T-helper 22 cell (primary cell): Measurements from ENCODE around the gene CFB.

Experiments used
- DNase-seq: peaks from one replicate; pipeline ENCODE4 v3.0.0-alpha.2; 2020; ENCODE audit warnings: low read depth

Gene CFB

GRCh38 chr6:31948753-31949413 is 3.0 kb downstream of the CFB start:
- no peak for DNase-seq

GRCh38 chr6:31949926-31950548 is 4.1 kb downstream of the CFB start:
- DNase-seq = no peak

- no peak for DNase-seq
Measured at GRCh38 chr6:31952140-31952805, 6.4 kb downstream of the CFB start.

- DNase-seq = no peak
Measured at GRCh38 chr6:31952890-31953289, 7.0 kb downstream of the CFB start.

- DNase-seq = no peak
Measured at GRCh38 chr6:31954511-31954910, 8.6 kb downstream of the CFB start.

- no peak for DNase-seq
Measured at GRCh38 chr6:31956796-31957195, 10.9 kb downstream of the CFB start.

GRCh38 chr6:31958412-31958740 is 12.5 kb downstream of the CFB start:
- no peak for DNase-seq

- DNase-seq = peak; percentile 96
Measured at GRCh38 chr6:31958741-31959739, 13.1 kb downstream of the CFB start, which contains the start of the genes NELFE and SKIC2. Gene NELFE, minus strand, starts transcription at chr6:31958971. Its CDS starts 525 bp downstream, at chr6:31958446. Gene SKIC2, plus strand, starts transcription at chr6:31959175. Its CDS starts 18 bp downstream, at chr6:31959193.

- DNase-seq = no peak
Measured at GRCh38 chr6:31961616-31962015, 15.7 kb downstream of the CFB start.

- no peak for DNase-seq
Measured at GRCh38 chr6:31963921-31964320, 18.0 kb downstream of the CFB start.

- no peak for DNase-seq
Measured at GRCh38 chr6:31965700-31966099, 19.8 kb downstream of the CFB start.

- no peak for DNase-seq
Measured at GRCh38 chr6:31966506-31966905, 20.6 kb downstream of the CFB start.

- no peak for DNase-seq
Measured at GRCh38 chr6:31966997-31967925, 21.4 kb downstream of the CFB start.

- no peak for DNase-seq
Measured at GRCh38 chr6:31967926-31968320, 22.0 kb downstream of the CFB start.

- DNase-seq = no peak
Measured at GRCh38 chr6:31968326-31968725, 22.4 kb downstream of the CFB start.

GRCh38 chr6:31968791-31969711 is 23.2 kb downstream of the CFB start:
- DNase-seq = no peak

- no peak for DNase-seq
Measured at GRCh38 chr6:31969712-31970603, 24.1 kb downstream of the CFB start.

GRCh38 chr6:31970604-31971271 is 24.8 kb downstream of the CFB start:
- DNase-seq = no peak
